Effector CD8-positive, alpha-beta T cell (primary cell): ENCODE results near the gene KLF2.
A peak's percentile ranks its signal among the peaks of the same experiment; 100 is the strongest.

Source experiments
- DNase-seq: peaks from one replicate; lab custom pipeline; 2025; lab: John Stamatoyannopoulos, UW

KLF2 gene

GRCh38 chr19:16376649-16377048, 52.0 kb downstream of the KLF2 start:
- DNase-seq: peak; percentile 15

- DNase-seq: no peak
These were observed 52.9 kb downstream of the KLF2 start for GRCh38 chr19:16377521-16377920.
